Measurements from ENCODE around the gene PCYT1A.
"Not testable (repeated sequence)": the region's sequence is repeated elsewhere in the genome, so short reads cannot be mapped to it uniquely, and the experiment has no call there.

PCYT1A gene

DNA sequence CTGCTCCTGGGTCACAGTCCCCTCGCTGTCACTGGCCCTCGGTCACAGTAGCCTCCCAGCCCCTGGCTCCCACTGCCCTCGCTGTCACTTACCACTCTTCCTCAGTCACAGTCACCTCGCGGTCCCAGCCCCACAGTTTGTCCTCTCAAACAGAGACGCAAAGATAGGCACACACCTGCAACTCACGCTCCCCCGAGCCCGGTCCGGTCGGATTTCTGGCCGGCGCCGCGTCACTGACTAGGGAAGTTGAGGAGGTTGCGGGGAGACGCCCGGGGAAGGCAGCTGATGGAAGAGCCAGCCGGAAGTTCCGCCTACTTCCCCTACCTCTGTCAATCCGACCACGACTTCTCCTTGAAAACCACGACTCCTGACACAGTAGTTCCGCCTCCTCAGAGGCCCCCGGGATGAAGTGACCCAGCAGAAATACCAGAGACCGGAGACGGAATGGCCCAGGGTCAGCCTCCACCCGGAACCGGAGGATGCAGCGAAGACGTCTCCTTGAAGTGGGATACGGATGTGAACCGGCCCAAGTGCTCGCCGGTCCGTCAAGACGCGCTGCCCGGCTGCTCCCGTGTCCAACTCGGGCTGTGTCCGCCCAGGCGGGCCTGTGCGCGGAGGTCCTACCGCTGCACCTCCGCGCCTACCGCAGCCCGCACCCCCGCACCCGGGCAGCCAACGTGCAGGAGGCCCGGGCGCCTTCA is at the start of gene PCYT1A:
PCYT1A (minus strand) TSS at position 287 of the 701 bp plus-strand sequence. CDS start 17,195 bp downstream, outside the sequence.
- peak; percentile 97 for DNase-seq (ENCODE audit: low read depth)

DNA sequence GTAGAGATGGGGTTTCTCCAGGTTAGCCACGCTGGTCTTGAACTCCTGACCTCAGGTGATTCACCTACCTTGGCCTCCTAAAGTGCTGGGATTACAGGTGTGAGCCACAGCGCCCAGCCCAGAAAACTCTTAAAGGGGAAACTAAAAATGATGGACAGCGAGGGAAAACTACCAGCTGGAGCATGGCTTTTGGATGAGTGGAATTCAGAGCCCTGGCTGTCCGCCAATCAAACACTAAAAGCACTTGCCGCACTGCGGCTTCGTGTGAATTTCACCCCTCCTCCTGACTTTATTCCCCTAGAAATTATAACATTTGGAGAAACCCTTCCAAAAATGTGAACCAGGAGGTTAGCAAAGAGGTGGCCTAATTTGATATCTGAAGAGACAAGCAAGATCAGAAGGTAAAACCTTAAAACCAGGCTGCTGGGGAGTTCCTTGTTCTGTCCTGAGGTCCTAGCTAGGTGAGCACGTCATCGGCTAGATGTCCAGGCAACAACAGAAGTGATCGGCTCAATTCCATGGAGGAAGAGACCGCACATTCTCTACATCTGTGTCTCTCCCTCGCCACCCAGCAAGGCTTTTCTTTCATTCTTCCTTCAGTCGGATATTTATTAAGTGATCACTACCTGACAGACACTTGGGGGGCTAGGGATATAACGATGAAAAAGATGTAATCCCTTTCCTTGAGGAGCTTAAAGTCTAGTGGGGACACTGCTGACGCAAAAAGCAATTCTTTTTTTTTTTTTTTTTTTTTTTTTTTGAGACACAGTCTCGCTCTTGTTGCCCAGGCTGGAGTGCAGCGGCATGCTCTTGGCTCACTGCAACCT is 49.0 kb upstream of the PCYT1A start:
- no peak for DNase-seq (ENCODE audit: low read depth)

- no peak for DNase-seq (ENCODE audit: low read depth)
These were observed 48.0 kb upstream of the PCYT1A start for GRCh38 chr3:196335503-196335948.

- DNase-seq (ENCODE audit: low read depth): no peak
These were observed 47.5 kb upstream of the PCYT1A start for GRCh38 chr3:196334982-196335381.

DNA sequence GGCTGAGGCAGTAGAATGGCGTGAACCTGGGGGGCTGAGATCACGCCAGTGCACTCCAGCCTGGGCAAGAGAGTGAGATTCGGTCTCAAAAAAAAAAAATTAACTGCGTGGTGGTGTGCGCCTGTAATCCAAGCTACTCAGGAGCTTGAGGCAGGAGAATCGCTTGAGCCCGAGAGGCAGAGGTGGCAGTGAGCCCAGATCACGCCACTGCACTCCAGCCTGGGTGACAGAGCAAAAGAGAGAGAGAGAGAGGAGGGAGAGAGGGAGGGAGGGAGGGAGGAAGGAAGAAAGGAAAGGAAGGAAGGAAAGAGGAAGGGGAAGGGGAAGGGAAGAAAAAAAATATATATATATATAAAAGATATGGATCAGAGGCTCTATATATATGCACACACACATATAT is 44.6 kb upstream of the PCYT1A start:
- DNase-seq (ENCODE audit: low read depth): no peak

GRCh38 chr3:196327405-196327804 is 39.9 kb upstream of the PCYT1A start:
- DNase-seq (ENCODE audit: low read depth): peak; percentile 50

DNA sequence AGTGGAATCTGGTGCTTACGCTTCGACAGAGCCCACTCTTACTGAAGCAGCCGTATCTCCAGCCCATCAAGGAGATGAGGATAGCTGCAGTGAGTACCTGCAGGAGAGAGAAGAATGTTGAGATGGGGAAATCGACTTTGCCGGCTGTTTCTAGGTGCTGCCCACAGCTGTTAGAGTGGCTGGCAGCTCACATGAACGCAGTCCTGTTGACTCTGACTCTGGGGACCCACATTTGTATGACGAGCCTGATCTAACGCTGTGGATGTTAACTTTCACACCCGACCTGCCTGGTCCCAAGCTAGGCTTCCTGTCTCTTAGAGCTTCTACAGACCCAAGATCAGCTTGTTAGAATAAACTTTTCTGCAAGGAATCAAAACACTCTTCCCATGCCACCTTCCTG is 39.4 kb upstream of the PCYT1A start:
- DNase-seq (ENCODE audit: low read depth): no peak

DNA sequence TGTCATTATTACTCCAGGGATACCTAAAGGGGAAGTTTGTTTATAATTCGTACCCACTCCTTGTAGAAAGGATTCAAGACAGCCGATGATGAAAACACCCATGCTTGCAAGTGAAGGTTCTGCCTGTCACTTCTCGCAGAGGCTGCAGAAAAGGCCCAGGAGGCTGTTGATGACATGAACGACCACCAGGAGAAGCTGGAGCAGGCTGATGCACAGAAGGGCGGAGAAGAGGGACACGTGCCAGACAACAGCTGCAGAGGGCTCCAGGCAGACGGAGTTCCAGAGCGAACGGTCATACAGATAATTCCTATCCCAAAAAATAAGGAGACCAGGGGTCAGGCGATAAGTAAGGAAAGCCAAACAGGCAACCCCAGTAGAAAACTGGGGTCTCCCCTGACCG is 36.2 kb upstream of the PCYT1A start:
- DNase-seq (ENCODE audit: low read depth): peak; percentile 47

DNA sequence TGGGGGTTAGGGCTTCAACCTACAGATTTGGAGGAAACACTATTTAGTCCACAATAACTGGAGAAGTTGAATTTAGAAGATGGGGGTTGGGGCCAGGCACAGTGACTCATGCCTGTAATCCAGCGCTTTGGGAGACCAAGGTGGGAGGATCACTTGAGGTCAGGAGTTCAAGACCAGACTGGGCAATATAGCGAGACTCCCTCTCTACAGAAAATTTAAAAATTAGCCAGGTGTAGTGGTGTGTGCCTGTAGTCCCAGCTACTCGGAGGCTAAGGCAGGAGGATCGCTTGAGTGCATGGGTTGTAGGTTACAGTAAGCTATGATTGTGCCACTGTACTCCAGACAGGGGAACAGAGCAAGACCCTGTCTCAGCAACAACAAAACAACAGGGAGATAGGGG is 35.5 kb upstream of the PCYT1A start:
- DNase-seq (ENCODE audit: low read depth): no peak

DNA sequence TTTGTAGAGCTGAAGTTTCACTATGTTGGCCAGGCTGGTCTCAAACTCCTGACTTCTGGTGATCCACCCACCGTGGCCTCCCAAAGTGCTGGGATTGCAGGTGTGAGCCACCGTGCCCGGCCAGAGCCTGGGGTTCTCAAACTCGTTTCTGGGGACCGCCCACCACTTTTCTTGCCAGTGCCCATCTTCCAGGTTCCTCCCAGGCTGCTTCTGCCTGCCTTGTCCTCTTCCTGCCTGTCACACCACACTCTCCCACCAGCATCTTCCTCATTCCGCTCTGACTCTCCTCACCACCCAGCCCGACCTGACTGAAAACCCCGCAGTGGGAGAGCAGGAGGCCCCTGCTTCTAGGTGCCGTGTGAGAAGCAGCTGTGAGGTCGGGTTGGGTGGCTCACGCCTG is 33.6 kb upstream of the PCYT1A start:
- no peak for DNase-seq (ENCODE audit: low read depth)

DNA sequence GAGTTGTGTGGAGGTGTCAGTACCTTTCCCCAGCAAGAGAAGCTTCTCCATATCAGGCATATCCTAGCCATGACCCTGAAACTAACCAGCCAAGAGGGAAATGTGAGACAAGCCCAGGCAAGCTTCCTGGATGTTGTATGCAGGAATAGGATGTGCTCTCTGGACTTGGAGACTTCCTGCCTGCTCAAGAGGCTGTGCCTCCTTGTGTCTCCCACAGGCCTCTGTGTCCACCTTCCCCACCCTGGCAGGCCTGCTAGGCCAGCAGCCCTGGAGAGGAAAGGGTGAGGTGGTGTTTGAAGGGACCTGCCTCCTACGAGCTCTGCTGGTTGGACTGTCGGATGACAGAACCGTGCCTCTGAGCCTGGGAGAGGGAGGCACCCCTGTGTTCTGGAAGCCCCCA is 32.6 kb upstream of the PCYT1A start:
- DNase-seq (ENCODE audit: low read depth): peak; percentile 10

DNA sequence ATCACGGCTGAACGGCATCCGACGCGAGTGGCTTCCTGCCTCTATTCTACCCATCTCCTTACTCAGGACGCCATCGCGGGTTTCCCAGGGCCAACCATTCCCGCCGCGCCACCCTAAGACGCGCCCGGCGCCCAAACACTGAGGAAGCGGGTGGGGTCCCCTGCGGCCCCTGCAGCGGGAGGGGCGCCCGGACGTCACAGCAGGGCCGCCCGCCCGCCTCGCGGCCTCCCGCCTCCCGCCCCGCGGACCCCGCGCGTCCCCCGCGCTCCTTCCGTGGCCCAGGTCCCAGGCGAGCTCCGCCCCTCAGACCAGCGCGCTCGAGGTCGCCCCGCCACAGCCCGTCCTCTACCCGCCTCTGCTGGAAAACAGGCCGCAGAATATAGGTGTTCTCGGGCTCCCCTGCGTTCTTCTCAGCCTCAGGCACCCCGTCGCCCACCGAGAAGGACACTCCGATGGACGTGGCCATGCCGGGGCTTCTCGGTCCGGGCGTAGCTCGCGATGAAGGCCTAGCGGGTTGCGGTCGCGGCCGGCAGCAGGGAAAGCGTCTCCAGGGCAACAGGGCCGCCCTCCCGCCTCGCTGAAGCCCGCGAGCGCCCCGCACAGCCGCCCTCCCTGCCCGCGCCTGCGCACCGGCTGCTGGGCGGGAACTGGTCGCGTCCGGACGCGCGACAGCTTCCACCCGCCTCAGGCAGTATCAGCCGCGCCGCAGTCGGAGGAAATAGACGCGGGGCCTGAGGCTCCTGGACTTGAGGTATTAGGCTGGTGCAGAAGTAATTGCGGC is 30.4 kb upstream of the PCYT1A start, which contains the start of gene DYNLT2B:
DYNLT2B (minus strand) TSS at position 554 of the 781 bp plus-strand sequence; CDS start at position 466, 88 bp downstream.
- DNase-seq (ENCODE audit: low read depth): peak; percentile 92

DNA sequence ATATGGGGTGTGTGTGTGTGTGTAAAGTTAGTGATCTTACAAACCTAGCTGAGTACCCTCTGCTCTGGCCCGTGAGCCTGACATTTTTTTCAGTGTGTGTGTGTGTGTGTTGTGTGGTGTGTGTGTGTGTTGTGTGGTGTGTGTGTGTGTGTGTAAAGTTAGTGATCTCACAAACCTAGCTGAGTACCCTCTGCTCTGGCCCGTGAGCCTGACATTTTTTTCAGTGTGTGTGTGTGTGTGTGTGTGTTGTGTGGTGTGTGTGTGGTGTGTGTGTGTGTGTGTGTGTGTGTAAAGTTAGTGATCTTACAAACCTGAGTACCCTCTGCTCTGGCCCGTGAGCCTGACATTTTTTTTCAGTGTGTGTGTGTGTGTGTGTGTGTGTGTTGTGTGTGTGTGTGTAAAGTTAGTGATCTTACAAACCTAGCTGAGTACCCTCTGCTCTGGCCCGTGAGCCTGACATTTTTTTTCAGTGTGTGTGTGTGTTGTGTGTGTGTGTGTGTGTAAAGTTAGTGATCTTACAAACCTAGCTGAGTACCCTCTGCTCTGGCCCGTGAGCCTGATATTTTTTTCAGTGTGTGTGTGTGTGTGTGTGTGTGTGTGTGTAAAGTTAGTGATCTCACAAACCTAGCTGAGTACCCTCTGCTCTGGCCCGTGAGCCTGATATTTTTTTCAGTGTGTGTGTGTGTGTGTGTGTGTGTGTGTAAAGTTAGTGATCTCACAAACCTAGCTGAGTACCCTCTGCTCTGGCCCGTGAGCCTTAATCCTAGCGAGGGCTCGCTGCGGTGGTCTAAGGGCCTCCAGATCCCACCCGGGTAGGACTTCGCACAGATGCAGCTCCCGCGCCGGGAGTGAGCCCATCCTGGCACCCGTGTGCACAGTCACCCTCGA is 29.5 kb upstream of the PCYT1A start:
- not testable (repeated sequence) for DNase-seq (ENCODE audit: low read depth)

GRCh38 chr3:196315821-196316220 is 28.3 kb upstream of the PCYT1A start:
- DNase-seq (ENCODE audit: low read depth): no peak

- no peak for DNase-seq (ENCODE audit: low read depth)
These were observed 27.1 kb upstream of the PCYT1A start for GRCh38 chr3:196314597-196314996.

DNA sequence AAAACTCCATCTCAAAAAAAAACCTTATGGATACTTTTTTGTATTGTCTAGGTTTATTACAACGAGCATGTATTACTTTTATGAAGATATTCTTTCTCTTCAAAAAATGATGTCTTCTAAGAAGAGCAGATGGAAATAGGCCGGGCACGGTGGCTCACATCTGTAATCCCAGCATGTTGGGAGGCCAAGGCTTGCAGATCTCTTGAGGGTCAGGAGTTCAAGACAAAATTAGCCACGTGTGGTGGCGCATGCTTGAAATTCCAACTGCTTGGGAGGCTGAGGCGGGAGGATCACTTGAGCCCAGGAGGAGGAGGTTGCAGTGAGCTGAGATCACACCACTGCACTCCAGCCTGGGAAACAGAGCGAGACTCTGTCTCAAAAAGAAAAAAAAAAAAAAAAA is 26.6 kb upstream of the PCYT1A start:
- peak; percentile 13 for DNase-seq (ENCODE audit: low read depth)

DNA sequence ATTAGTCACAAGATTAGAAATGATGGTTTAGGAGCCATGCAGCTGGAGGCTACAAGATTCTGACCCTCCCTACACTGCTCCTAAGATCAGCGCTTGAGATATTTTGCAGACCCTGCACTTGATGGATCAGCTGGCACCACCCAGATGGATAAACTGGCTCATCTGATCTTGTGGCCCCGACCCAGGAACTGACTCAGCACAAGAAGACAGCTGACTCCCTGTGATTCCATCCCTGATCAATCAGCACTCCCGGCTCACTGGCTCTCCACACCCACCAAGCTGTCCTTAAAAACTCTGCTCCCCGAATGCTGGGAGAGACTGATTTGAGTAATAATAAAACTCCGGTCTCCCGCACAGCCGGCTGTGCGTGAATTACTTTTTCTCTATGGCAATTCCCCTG is 15.4 kb upstream of the PCYT1A start:
- DNase-seq (ENCODE audit: low read depth): not testable (repeated sequence)

DNA sequence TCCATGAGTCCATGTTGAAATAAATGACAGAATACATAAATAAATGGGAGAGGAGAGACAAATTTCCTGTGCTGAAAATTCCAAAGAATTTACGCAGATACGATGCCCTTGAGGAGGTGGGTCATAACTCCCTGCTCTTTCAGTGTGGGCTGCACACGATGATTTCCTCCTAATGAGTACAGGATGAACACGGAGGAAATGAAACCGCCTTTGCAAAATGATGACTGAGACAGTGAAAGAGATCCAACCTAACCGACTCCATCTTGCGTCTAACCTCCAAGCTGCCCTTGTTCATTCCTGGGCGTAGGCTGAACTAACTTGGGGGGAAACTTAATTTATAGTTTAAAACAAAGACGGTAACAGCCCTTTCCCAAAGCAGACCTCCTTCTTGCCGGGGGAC is 15.0 kb upstream of the PCYT1A start:
- DNase-seq (ENCODE audit: low read depth): not testable (repeated sequence)

- DNase-seq (ENCODE audit: low read depth): no peak
These were observed 11.0 kb upstream of the PCYT1A start for GRCh38 chr3:196298521-196298920.

DNA sequence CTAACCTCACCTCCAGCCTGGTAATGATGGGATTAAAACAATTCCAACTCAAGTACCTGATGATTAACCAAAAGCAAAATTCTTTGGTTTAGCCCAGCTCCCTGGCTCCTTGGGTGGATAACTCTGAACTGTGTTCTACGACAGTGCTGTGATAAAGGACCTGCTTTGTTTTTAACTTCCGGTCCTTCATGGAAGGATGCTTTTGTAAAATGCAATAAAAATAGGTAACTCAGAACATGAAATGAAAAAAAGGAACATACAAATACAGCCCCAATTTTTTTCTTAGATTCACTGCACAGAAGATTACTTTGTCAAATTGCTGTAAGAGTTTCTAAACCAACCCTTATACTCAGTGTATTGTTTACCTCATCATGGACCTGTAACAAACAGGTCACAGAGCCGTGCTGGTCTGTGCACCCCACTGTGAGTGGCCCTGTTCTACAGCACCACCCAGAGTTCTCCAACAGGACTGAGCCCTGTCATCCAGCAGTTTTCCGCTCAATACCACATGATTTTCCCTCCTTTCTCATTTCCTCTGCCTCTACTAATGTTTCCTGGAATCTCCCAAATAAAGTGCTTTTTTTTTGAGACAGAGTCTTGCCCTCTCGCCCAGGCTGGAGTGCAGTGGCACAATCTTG is 4.9 kb upstream of the PCYT1A start:
- no peak for DNase-seq (ENCODE audit: low read depth)

DNA sequence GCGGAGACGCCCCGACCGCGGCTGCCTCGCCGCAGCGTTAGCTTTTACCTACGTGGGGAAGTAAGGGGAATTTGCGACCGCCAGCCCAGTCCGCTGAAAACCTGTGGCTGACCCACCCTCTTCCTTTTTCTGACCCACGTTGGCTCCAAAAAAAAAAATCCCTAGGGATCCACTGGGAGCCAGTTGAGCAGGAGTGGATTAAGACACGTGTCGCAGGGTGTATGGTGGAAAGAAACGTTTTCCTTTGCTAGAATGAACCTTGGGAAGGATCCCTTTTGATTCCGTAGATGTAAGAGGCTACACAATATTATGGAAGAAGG is 575 bp upstream of the PCYT1A start:
- DNase-seq (ENCODE audit: low read depth): peak; percentile 49
